Vagina (tissue), 2 donors: Measurements from ENCODE around the gene PSMC2.

Source experiments
- CTCF ChIP-seq, 3 experiments: fragments of 450-650 bp in 2 of 3; fragments of 200-600 bp in 1 of 3; sonication (generic) in 1 of 3; IDR thresholded peaks; one replicate each; pipeline ENCODE4 v1.5.1; 2017 to 2019; ENCODE audit warnings: antibody characterized with exemption in 3 of 3, mild to moderate bottlenecking in 2 of 3, moderate library complexity in 2 of 3
- POLR2A ChIP-seq, 2 donors: fragments of 450-650 bp; IDR thresholded peaks; one replicate each; pipeline ENCODE4 v1.6.1; 2017; ENCODE audit warnings: antibody characterized with exemption in 2 of 2, mild to moderate bottlenecking in 2 of 2, moderate library complexity in 2 of 2

- no peak for TF ChIP-seq CTCF (IDR thresholded peaks at IDR 0.05)
- no peak for TF ChIP-seq POLR2A (IDR thresholded peaks at IDR 0.05)
These were observed 32.6 kb upstream of the PSMC2 start for GRCh38 chr7:103314852-103315251.
